Putamen (tissue), 1 donor: Measurements from ENCODE around the gene PIP4P1.

Experiments used
- DNase-seq: peaks from one replicate; pipeline ENCODE4 v3.0.0-alpha.2; 2016; ENCODE audit warnings: low spot score

Gene PIP4P1

DNA sequence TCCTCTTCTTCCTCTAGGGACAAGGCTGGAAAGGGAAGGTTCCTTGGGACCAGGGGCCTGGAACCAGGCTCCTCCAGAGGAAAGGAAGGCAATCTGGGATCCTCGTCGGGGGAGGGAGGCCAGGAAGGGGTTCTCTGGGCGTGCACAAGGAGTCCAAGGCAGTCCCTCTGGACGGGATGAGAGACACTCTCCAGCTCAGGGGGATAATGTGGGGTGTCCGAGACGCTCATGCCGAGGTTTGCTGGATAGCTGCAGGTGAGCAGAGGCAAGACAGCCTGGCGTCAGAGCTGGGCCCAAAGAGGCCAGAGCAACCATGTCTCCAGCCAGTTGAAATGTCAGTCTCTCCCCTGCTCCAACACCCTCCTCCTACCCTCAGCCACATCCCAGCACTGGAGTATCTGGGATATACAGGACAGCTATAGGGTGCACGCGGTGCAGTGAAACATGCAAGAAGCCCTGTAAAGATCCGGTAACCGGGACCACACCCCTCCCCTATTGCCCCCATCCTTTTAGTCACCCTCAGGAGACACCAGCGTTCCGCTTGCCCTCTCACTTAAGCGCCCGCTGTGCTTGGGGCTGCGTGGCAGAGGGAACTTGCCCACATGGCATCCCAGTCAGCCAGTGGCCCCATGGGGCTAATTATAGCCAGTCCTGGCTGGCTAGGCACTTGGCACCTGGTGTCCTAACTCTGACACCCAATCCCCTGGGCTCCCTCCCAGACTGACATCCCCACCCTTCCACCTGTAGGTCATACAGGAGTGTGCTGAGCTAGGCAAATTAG lies 25.5 kb downstream of the PIP4P1 start, which contains the start of gene KLHL33:
KLHL33 (minus strand) TSS at position 585 of the 781 bp plus-strand sequence; CDS start at position 230, 355 bp downstream.
- no peak for DNase-seq

DNA sequence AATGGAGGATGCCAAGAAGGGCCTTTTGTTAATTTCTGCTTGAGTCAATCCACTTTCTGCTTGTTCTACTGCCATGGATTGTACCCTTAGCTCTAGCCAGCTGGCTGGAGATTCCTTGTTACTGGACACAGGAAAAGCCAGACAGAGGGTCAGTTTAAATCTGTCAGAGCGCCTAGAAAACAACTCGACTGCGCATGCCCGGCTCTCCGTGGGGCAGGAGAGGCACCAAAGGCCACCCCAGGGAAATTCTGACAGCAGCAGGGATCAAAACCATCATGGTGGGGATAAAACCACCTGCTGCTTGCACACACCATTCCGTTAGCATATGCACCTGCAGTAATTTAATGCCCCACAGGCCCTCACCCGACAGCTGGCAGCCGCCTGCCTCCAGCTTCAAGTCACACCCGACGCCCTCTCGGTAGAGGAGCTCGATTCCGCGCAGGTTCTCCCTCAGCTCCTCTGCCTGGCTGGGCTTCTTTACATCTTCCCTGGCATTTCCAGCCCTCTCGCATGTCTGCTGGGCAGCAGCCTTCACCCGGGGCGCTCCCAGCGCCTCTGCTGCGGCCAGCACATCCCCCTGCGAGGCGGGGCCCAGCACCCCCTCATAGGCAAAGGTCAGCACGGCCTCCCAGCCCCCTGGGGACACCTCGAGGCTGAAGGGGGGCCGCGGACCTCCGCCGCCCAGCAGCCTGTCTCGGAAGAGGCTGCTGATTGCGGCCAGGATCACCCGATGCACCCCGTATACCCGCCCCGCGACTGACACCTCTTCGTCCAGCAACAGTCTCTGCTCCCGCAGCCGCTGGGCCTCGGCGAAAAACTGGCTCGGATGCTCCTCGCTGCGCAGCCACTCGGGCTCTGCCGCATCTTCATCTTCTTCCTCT lies 26.3 kb downstream of the PIP4P1 start:
- peak; percentile 83 for DNase-seq

GRCh38 chr14:20429801-20430669 lies 31.2 kb downstream of the PIP4P1 start:
- no peak for DNase-seq

- DNase-seq, result no peak
These were observed 32.4 kb downstream of the PIP4P1 start for GRCh38 chr14:20428802-20429201.

GRCh38 chr14:20428010-20428365 lies 33.2 kb downstream of the PIP4P1 start:
- no peak for DNase-seq

GRCh38 chr14:20427231-20428009 lies 33.8 kb downstream of the PIP4P1 start:
- DNase-seq, result peak; percentile 27

DNA sequence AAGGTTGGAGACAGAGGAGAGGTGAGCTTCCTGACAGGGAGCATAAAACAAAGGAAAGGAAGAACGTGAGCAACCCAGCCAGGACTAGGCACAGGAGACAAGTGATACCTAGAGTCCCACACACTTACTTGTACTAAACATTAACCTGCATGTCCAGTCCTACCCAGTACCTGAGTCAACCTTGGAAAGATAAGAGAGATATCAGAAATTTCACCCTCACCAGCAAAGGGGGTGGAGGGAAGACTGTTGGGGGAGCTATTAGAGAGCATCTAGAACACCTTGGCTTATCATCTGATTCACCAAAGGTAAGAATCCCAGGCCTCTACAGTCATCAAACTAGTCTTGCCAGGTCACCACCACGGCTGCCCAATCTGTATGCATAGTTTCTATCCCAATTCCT lies 36.4 kb downstream of the PIP4P1 start:
- no peak for DNase-seq

DNA sequence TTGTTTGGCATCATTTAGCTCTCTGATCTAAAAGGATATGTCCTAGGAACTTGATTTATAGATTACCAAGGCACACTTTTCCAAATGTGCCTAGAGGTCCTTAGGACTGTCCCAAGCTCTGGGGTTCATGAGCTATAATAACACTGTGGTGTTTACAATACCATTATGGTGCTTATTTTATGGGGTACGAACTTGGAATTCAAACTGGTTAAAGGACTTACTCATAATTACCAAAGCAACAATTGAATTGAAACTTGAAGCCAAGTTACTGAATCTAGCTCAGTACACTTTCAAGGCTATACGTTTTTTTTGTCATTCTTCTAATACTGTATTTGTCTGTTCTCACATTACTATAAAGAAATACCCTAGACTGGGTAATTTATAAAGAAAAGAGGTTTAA lies 38.3 kb downstream of the PIP4P1 start:
- DNase-seq, result no peak

GRCh38 chr14:20421267-20421666 lies 40.0 kb downstream of the PIP4P1 start:
- DNase-seq, result no peak

- no peak for DNase-seq
These were observed 41.8 kb downstream of the PIP4P1 start for GRCh38 chr14:20419419-20419818.

DNA sequence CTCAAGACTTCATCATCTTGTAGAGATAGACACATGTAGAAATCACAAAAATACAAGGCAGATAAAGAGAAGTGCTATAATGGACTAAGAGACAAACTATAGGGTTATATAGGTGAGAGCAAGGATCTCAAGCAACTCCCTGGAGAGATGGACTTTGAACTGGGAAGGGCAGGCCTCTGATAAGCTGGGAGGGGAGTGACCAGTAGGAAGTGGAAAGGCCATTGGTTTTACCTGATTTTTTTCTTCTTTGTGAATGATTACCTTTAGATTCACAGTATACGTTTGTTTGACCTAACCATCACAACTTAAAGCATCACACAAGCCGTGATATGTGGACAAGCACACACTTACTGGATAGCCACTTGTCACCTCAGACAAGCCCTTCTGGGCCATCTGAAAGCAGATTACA lies 42.7 kb downstream of the PIP4P1 start:
- DNase-seq, result no peak

- no peak for DNase-seq
These were observed 43.7 kb downstream of the PIP4P1 start for GRCh38 chr14:20417250-20418186.

DNA sequence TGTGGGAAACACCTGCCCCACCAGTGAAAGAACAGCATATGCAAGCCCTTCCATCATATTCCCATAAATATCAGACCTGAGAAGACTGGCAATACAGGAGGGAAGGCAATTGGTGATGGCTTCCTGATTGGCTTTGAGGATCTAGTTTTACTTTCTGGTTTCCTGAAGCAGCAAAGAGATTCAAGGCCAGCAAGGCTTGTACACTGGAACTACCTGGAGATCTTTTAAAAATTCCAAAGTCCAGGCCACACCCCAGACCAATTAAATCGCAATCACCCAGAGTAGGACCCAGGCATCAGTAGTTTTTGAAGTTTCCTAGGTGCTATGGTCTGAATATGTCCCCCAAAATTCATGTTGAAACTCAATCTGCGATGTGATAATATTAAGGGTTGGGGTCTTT lies 45.0 kb downstream of the PIP4P1 start:
- no peak for DNase-seq

DNA sequence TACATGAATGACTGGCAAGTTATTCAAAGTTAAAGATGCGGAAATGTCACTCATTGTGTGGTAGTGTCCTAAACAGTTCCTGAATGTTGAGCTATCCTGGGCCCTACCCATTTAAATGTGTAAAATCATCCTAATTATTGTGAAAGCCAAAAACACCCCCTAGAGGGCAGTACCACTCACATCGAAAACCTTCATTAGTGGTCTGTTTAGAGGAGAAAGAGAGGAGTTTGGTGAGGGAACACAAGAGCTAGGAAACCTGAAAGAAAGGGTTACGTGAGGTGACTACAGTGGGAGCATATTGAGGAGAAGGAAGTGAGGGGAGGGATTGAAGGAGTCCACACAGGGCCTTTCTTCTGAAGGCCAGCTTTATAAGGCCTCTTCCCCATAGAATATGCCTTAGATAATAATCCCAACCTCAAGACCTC lies 45.4 kb downstream of the PIP4P1 start:
- no peak for DNase-seq

DNA sequence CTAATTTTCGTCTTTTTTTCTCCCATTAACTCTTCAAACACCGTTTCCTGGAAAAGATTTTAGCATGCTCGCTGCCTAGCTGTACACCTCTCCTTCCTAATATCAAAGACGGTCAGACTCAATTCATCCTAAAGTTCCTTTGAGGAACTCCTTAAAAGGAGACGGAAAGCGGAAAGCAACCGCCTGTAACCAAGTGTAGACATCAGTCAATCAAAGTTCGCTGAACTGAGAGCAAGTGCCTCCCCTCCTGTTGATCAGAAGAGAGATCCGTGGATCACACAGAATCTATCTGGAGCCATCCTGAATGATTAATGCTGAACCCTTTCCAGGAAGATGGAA lies 47.5 kb downstream of the PIP4P1 start:
- DNase-seq, result no peak

DNA sequence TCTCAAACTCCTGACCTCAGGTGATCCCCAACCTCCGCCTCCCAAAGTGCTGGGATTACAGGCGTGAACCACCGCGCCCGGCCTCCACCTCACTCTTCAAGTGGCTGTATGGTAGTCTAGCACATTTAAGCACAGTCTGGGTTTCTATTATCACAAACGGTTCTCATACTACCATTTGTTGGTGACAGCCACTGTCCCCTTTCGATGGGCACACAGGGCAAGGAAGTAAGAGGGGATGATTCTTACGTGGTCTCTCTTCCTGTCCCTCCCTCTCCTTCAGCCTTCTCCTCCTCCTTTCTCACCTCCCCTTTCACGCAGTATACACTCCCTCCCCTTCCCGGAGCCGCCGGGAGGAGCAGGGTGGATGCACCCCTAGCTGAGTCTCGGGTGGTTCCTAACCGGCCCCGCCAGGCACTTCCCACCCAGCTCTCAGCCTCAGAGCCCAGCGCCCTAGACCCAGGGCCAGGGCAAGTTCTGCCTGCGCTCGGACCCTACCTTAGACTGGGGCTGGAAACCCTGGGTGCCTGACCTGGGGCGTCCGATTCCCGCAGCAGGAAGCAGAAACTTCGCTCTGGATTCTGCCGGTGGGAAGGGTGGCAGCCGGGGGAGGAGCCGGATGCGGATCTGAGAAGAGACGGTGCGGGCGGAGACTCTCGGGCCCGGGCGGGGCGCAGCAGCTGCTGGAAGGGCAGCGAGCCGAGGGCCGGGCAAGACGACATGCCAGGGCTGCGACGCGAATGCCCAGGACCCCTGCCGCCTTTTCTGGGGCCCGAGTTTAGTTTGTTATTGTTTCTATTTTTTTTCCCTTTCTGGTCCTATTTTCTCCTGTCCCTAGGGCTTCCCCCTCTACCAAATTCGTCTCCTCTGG lies 48.1 kb downstream of the PIP4P1 start, which contains the start of gene TEP1:
TEP1 (minus strand) TSS at position 626 of the 868 bp plus-strand sequence. CDS start 5,062 bp downstream, outside the sequence.
- peak; percentile 79 for DNase-seq

DNA sequence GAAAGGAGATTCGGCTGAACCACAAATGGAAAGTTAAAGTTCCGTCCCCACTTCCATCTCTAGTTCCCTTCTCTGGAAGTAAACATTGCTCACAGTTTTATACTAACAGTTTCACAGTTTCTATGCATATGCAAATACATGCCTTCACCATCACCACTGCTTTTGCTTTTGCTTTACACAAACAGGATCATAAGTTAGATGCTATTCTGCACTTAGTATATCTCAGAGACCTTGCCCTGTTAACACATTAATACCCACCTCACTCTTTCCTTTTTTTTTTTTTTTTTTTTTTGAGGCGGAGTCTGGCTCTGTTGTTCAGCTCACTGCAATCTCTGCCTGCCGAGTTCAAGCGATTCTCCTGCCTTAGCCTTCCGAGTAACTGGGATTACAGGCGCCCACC lies 48.8 kb downstream of the PIP4P1 start:
- DNase-seq, result no peak

- DNase-seq, result no peak
These were observed 52.0 kb downstream of the PIP4P1 start for GRCh38 chr14:20409226-20409625.
